ENCODE results near the gene PREX1. TPM values are rescaled to one million over a fixed set of nuclear protein-coding genes. Genes with fewer than 3 reads are reported as not detected.

PREX1 gene
- total and polyA plus RNA-seq, 2 experiments from 2014 or later = 2.4 to 10.3 TPM

DNA sequence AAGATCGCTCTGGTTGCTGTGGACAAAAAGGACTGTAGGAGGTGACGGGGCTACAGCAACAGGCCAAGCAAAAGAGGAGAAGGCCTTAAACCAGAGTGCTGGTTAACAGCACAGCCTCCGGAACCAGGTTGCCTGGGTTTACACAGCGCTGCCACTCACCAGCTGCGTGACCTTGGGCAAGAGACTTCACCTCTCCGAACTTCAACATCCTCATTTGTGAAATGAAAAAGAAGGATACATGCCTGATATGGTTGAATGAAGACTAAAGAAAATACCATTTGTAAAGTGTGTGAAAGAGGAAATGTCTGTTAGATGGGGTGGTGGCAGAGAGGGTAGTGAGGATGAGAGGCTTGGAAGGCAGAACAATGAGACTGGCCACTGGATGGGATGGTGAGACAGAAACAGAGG, 44.9 kb downstream of the PREX1 start:
- H3K27me3 ChIP-seq (ENCODE audit: insufficient read depth) = no peaks in the 10 kb centered on the region
- no peaks in the 10 kb centered on the region for H3K4me1 ChIP-seq (ENCODE audit: insufficient read depth)
- Mint-ChIP-seq H3K4me1 (peaks cover 15% of the 10 kb centered on the region), H3K27me3 (ENCODE audit: insufficient read depth, low read depth, poor library complexity) (peaks cover 3% of the 10 kb centered on the region), H3K27ac (no peak overlapping the region), H3K4me3 (no peak overlapping the region), H3K36me3 (ENCODE audit: low read depth) (peaks cover 8% of the 10 kb centered on the region; the same call in 2 of the 3 replicates), H3K9me3 (peaks cover 12% of the 10 kb centered on the region; the same call in 2 of the 3 replicates)
- no peak for ATAC-seq
- DNase-seq (ENCODE audit: low spot score) = no peak
- H3K4me2 ChIP-seq = no peak overlapping the region
- H3K27ac ChIP-seq (ENCODE audit: low read depth) = no peak overlapping the region
- H4K20me1 ChIP-seq (replicated peaks; ENCODE audit: insufficient read depth) = no peaks in the 10 kb centered on the region
- no peaks in the 10 kb centered on the region for H3K79me2 ChIP-seq (replicated peaks; ENCODE audit: insufficient read depth)
- TF ChIP-seq EZH2phosphoT487 (IDR thresholded peaks at IDR 0.05; ENCODE audit: unreplicated experiment) (no peak), CREB1 (CRISPR knock-in tag; IDR thresholded peaks at IDR 0.05; ENCODE audit: low read depth) (no peak), STAT1 (IDR thresholded peaks at IDR 0.05; ENCODE audit: unreplicated experiment) (no peak), POLR2AphosphoS5 (IDR thresholded peaks at IDR 0.05; ENCODE audit: low read depth) (no peak)
- TF ChIP-seq, protein P1, sequence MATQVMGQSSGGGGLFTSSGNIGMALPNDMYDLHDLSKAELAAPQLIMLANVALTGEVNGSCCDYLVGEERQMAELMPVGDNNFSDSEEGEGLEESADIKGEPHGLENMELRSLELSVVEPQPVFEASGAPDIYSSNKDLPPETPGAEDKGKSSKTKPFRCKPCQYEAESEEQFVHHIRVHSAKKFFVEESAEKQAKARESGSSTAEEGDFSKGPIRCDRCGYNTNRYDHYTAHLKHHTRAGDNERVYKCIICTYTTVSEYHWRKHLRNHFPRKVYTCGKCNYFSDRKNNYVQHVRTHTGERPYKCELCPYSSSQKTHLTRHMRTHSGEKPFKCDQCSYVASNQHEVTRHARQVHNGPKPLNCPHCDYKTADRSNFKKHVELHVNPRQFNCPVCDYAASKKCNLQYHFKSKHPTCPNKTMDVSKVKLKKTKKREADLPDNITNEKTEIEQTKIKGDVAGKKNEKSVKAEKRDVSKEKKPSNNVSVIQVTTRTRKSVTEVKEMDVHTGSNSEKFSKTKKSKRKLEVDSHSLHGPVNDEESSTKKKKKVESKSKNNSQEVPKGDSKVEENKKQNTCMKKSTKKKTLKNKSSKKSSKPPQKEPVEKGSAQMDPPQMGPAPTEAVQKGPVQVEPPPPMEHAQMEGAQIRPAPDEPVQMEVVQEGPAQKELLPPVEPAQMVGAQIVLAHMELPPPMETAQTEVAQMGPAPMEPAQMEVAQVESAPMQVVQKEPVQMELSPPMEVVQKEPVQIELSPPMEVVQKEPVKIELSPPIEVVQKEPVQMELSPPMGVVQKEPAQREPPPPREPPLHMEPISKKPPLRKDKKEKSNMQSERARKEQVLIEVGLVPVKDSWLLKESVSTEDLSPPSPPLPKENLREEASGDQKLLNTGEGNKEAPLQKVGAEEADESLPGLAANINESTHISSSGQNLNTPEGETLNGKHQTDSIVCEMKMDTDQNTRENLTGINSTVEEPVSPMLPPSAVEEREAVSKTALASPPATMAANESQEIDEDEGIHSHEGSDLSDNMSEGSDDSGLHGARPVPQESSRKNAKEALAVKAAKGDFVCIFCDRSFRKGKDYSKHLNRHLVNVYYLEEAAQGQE (IDR thresholded peaks at IDR 0.05; ENCODE audit: unreplicated experiment) = no peak
- H2AFZ ChIP-seq = no peak overlapping the region
- no peaks in the 10 kb centered on the region for H3K36me3 ChIP-seq (ENCODE audit: insufficient read depth)
- H3F3A ChIP-seq (replicated peaks; ENCODE audit: low read depth) = no peaks in the 10 kb centered on the region
- no peak overlapping the region for H3K4me3 ChIP-seq
- H3K9me2 ChIP-seq (ENCODE audit: insufficient read depth) = no peaks in the 10 kb centered on the region

DNA sequence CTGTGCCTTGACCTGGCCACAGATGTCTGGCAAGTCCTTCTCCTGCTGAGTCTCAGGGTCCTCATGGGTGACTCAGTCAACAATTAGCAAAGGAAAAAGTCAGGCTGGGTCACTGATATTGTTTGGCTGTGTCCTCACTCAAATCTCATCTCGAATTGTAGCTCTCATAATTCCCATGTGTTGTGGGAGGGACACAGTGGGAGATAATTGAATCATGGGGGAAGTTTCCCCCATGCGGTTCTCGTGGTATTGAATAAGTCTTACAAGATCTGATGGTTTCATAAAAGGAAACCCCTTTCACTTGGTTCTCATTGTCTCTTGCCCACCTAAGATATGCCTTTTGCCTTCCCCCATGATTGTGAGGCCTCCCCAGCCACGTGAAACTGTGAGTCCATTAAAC, 45.7 kb downstream of the PREX1 start:
- TF ChIP-seq, protein P2, sequence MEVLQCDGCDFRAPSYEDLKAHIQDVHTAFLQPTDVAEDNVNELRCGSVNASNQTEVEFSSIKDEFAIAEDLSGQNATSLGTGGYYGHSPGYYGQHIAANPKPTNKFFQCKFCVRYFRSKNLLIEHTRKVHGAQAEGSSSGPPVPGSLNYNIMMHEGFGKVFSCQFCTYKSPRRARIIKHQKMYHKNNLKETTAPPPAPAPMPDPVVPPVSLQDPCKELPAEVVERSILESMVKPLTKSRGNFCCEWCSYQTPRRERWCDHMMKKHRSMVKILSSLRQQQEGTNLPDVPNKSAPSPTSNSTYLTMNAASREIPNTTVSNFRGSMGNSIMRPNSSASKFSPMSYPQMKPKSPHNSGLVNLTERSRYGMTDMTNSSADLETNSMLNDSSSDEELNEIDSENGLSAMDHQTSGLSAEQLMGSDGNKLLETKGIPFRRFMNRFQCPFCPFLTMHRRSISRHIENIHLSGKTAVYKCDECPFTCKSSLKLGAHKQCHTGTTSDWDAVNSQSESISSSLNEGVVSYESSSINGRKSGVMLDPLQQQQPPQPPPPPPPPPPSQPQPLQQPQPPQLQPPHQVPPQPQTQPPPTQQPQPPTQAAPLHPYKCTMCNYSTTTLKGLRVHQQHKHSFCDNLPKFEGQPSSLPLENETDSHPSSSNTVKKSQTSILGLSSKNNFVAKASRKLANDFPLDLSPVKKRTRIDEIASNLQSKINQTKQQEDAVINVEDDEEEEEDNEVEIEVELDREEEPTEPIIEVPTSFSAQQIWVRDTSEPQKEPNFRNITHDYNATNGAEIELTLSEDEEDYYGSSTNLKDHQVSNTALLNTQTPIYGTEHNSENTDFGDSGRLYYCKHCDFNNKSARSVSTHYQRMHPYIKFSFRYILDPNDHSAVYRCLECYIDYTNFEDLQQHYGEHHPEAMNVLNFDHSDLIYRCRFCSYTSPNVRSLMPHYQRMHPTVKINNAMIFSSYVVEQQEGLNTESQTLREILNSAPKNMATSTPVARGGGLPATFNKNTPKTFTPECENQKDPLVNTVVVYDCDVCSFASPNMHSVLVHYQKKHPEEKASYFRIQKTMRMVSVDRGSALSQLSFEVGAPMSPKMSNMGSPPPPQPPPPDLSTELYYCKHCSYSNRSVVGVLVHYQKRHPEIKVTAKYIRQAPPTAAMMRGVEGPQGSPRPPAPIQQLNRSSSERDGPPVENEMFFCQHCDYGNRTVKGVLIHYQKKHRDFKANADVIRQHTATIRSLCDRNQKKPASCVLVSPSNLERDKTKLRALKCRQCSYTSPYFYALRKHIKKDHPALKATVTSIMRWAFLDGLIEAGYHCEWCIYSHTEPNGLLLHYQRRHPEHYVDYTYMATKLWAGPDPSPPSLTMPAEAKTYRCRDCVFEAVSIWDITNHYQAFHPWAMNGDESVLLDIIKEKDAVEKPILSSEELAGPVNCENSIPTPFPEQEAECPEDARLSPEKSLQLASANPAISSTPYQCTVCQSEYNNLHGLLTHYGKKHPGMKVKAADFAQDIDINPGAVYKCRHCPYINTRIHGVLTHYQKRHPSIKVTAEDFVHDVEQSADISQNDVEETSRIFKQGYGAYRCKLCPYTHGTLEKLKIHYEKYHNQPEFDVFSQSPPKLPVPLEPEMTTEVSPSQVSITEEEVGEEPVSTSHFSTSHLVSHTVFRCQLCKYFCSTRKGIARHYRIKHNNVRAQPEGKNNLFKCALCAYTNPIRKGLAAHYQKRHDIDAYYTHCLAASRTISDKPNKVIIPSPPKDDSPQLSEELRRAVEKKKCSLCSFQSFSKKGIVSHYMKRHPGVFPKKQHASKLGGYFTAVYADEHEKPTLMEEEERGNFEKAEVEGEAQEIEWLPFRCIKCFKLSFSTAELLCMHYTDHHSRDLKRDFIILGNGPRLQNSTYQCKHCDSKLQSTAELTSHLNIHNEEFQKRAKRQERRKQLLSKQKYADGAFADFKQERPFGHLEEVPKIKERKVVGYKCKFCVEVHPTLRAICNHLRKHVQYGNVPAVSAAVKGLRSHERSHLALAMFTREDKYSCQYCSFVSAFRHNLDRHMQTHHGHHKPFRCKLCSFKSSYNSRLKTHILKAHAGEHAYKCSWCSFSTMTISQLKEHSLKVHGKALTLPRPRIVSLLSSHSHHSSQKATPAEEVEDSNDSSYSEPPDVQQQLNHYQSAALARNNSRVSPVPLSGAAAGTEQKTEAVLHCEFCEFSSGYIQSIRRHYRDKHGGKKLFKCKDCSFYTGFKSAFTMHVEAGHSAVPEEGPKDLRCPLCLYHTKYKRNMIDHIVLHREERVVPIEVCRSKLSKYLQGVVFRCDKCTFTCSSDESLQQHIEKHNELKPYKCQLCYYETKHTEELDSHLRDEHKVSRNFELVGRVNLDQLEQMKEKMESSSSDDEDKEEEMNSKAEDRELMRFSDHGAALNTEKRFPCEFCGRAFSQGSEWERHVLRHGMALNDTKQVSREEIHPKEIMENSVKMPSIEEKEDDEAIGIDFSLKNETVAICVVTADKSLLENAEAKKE (CRISPR knock-in tag; IDR thresholded peaks at IDR 0.05) = no peak
- no peak for TF ChIP-seq EZH2 (IDR thresholded peaks at IDR 0.05; ENCODE audit: low read depth, unreplicated experiment)
- no peak for TF ChIP-seq ZNF114 (CRISPR knock-in tag; IDR thresholded peaks at IDR 0.05)
- TF ChIP-seq STAT1 (IDR thresholded peaks at IDR 0.05; ENCODE audit: unreplicated experiment) = no peak
- TF ChIP-seq EZH2phosphoT487 (IDR thresholded peaks at IDR 0.05; ENCODE audit: unreplicated experiment) = no peak
- H3K4me3 ChIP-seq = no peak overlapping the region
- Mint-ChIP-seq H3K27me3 (ENCODE audit: insufficient read depth, low read depth, poor library complexity) (peaks cover 1% of the 10 kb centered on the region), H3K9me3 (peaks cover 12% of the 10 kb centered on the region; the same call in 2 of the 3 replicates), H3K4me1 (peaks cover 6% of the 10 kb centered on the region), H3K27ac (no peak overlapping the region), H3K36me3 (ENCODE audit: low read depth) (peaks cover 8% of the 10 kb centered on the region; the same call in 2 of the 3 replicates), H3K4me3 (no peak overlapping the region)
- H2AFZ ChIP-seq = no peak overlapping the region
- no peaks in the 10 kb centered on the region for H3K4me1 ChIP-seq (ENCODE audit: insufficient read depth)
- H3K9me2 ChIP-seq (ENCODE audit: insufficient read depth) = no peaks in the 10 kb centered on the region
- H3K27ac ChIP-seq (ENCODE audit: low read depth) = no peak overlapping the region
- DNase-seq (ENCODE audit: low spot score) (no peak), ATAC-seq (no peak)
- no peak overlapping the region for H3K4me2 ChIP-seq
- H3F3A ChIP-seq (replicated peaks; ENCODE audit: low read depth) = no peaks in the 10 kb centered on the region
- H4K20me1 ChIP-seq (replicated peaks; ENCODE audit: insufficient read depth) = no peaks in the 10 kb centered on the region
- no peaks in the 10 kb centered on the region for H3K36me3 ChIP-seq (ENCODE audit: insufficient read depth)
- no peaks in the 10 kb centered on the region for H3K79me2 ChIP-seq (replicated peaks; ENCODE audit: insufficient read depth)
- H3K27me3 ChIP-seq (ENCODE audit: insufficient read depth) = no peaks in the 10 kb centered on the region
